ENCODE data around the gene RFC3.
A peak's percentile ranks its signal among the peaks of the same experiment; 100 is the strongest.

RFC3 gene

GRCh38 chr13:33817901-33818706 is at the start of gene RFC3 (continued):
- TF ChIP-seq ZNF518A (tag by site-specific recombination; conservative IDR thresholded peaks at IDR 0.05; ENCODE audit: low read depth) (peak; percentile 96), ZNF561 (tag by site-specific recombination; IDR thresholded peaks at IDR 0.05; ENCODE audit: borderline replicate concordance) (peak; percentile 77; the same call in 1 of the 2 replicates), YY1 (tag by site-specific recombination; IDR thresholded peaks at IDR 0.05) (no peak), MZF1 (tag by site-specific recombination; IDR thresholded peaks at IDR 0.05; ENCODE audit: borderline replicate concordance) (peak; percentile 38; the same call in 1 of the 2 replicates), HOXA7 (CRISPR knock-in tag; IDR thresholded peaks at IDR 0.05; ENCODE audit: borderline replicate concordance) (no peak), PRDM10 (tag by site-specific recombination; IDR thresholded peaks at IDR 0.05) (peak; percentile 82), SP3 (tag by site-specific recombination; IDR thresholded peaks at IDR 0.05) (peak; percentile 53; the same call in 1 of the 2 replicates), ZNF600 (tag by site-specific recombination; IDR thresholded peaks at IDR 0.05) (peak; percentile 87), ZBTB20 (tag by site-specific recombination; IDR thresholded peaks at IDR 0.05) (peak; percentile 82), ZNF664 (tag by site-specific recombination; IDR thresholded peaks at IDR 0.05) (0 out of 2 replicates have a peak, but pooled peaks have one; percentile 43), FEZF1 (tag by site-specific recombination; IDR thresholded peaks at IDR 0.05) (no peak; the same call in none of the 2 replicates), KLF10 (tag by site-specific recombination; IDR thresholded peaks at IDR 0.05) (peak; percentile 15; the same call in 1 of the 2 replicates), ZSCAN23 (tag by site-specific recombination; IDR thresholded peaks at IDR 0.05) (peak; percentile 49; the same call in 1 of the 2 replicates), ZNF280D (tag by site-specific recombination; IDR thresholded peaks at IDR 0.05) (no peak), SP2 (tag by site-specific recombination; IDR thresholded peaks at IDR 0.05) (peak; percentile 64), ZNF184 (tag by site-specific recombination; IDR thresholded peaks at IDR 0.05) (no peak), TRIM28 (IDR thresholded peaks at IDR 0.05; ENCODE audit: borderline replicate concordance, low read length) (no peak)
- TF ChIP-seq, protein P1, sequence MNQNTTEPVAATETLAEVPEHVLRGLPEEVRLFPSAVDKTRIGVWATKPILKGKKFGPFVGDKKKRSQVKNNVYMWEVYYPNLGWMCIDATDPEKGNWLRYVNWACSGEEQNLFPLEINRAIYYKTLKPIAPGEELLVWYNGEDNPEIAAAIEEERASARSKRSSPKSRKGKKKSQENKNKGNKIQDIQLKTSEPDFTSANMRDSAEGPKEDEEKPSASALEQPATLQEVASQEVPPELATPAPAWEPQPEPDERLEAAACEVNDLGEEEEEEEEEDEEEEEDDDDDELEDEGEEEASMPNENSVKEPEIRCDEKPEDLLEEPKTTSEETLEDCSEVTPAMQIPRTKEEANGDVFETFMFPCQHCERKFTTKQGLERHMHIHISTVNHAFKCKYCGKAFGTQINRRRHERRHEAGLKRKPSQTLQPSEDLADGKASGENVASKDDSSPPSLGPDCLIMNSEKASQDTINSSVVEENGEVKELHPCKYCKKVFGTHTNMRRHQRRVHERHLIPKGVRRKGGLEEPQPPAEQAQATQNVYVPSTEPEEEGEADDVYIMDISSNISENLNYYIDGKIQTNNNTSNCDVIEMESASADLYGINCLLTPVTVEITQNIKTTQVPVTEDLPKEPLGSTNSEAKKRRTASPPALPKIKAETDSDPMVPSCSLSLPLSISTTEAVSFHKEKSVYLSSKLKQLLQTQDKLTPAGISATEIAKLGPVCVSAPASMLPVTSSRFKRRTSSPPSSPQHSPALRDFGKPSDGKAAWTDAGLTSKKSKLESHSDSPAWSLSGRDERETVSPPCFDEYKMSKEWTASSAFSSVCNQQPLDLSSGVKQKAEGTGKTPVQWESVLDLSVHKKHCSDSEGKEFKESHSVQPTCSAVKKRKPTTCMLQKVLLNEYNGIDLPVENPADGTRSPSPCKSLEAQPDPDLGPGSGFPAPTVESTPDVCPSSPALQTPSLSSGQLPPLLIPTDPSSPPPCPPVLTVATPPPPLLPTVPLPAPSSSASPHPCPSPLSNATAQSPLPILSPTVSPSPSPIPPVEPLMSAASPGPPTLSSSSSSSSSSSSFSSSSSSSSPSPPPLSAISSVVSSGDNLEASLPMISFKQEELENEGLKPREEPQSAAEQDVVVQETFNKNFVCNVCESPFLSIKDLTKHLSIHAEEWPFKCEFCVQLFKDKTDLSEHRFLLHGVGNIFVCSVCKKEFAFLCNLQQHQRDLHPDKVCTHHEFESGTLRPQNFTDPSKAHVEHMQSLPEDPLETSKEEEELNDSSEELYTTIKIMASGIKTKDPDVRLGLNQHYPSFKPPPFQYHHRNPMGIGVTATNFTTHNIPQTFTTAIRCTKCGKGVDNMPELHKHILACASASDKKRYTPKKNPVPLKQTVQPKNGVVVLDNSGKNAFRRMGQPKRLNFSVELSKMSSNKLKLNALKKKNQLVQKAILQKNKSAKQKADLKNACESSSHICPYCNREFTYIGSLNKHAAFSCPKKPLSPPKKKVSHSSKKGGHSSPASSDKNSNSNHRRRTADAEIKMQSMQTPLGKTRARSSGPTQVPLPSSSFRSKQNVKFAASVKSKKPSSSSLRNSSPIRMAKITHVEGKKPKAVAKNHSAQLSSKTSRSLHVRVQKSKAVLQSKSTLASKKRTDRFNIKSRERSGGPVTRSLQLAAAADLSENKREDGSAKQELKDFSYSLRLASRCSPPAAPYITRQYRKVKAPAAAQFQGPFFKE (tag by site-specific recombination; IDR thresholded peaks at IDR 0.05; ENCODE audit: borderline replicate concordance): no peak
- TF ChIP-seq, protein P2, sequence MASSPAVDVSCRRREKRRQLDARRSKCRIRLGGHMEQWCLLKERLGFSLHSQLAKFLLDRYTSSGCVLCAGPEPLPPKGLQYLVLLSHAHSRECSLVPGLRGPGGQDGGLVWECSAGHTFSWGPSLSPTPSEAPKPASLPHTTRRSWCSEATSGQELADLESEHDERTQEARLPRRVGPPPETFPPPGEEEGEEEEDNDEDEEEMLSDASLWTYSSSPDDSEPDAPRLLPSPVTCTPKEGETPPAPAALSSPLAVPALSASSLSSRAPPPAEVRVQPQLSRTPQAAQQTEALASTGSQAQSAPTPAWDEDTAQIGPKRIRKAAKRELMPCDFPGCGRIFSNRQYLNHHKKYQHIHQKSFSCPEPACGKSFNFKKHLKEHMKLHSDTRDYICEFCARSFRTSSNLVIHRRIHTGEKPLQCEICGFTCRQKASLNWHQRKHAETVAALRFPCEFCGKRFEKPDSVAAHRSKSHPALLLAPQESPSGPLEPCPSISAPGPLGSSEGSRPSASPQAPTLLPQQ (tag by site-specific recombination; IDR thresholded peaks at IDR 0.05): peak; percentile 60

All from HEK293 (cell line).